NCI-H1930 (cell line): ENCODE measurements around the gene TASOR2.

Experiments used
- DNase-seq, 2 experiments: peaks; one replicate each; lab custom pipeline; 2025; lab: John Stamatoyannopoulos, UW

The TASOR2 gene

DNA sequence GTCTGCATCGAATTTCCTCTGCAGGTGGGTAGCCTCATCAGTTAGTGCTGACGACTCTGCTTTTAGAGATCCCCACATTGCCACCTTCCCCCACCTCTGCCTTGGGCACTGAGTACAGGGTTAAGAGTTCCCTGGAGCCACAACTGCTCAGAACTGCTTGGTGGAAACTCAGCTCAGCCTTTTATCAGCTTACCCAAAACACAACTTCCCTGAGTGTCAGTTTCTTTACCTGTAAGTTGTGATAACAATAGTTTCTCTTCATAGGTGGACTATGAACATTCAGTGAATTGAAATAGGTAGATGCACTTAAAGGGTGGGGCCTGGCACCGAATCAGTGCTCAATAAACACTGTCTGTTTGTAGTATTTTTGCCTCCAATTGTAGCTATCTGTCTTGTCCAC is 29.5 kb upstream of the TASOR2 start:
- DNase-seq: no peak

DNA sequence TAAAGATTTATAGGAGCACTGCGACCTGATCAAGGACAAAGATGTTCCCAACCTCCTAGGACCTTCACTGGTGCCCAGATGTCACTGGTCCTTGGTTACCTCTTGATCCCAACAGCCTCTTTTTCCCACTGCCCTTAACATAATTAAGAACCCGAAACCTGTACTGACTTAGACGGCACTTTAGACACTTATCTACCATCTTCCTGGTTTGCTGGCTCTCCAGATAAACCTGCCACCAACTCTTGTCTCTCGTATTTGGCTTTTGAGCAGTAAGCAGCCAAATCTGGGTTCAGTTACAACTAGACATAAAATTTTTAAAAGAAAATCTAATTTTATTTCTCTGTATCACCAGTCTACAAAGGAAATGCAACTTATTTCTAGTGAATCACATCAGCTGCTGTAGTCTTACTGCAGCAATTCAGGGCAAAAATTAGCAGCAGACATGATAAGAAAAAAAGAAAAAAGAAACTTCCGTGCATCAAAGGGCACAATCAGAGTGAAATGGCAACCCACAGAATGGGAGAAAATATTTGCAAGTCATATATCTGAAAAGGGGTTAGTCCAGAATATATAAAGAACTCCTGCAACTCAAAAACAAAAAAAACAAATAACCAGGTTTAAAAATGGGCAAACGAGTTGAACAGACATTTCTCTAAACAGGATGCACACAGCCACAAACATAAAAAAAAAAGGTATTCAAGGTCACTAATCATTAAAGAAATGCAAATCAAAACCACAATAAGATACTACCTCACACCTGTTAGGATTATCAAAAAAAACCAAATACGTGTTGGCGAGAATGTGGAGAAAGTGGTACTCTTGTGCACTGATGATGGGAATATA is 27.7 kb upstream of the TASOR2 start:
- DNase-seq: no peak

DNA sequence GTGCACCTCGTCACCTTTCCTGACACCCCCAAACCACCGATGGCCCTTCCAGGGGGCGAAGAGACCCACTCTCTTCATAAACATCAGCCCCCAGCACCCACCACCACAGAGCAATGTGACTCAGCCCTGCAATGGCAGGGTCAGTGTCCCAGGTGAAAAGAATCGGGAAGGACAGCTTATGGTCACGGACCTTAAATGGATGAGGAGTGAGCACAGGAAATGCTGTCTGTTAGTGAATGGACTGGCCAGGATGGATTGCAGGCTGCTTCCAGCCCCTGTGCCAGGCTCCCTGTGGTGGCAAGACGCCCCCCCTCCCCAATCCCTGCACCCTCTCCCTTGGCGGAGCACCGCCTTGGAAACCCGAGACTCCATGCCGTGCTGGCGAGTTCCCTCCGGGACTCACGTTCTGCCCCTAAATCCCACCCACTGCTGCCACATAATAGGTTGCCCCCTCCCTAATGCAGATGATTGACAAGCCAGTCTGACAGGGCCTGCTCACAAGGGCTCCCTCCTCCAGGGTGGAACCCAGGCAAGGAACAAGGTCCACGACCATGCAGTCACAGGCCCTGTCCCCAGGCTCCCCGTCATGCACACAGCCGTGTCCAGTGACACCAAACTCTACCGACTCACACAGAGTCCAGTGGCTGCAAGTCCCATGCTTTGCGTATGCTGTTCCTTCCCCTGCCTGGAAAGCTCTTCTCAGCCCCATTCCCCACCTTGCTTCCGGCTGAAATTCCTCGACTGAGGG is 25.6 kb upstream of the TASOR2 start:
- DNase-seq: no peak

DNA sequence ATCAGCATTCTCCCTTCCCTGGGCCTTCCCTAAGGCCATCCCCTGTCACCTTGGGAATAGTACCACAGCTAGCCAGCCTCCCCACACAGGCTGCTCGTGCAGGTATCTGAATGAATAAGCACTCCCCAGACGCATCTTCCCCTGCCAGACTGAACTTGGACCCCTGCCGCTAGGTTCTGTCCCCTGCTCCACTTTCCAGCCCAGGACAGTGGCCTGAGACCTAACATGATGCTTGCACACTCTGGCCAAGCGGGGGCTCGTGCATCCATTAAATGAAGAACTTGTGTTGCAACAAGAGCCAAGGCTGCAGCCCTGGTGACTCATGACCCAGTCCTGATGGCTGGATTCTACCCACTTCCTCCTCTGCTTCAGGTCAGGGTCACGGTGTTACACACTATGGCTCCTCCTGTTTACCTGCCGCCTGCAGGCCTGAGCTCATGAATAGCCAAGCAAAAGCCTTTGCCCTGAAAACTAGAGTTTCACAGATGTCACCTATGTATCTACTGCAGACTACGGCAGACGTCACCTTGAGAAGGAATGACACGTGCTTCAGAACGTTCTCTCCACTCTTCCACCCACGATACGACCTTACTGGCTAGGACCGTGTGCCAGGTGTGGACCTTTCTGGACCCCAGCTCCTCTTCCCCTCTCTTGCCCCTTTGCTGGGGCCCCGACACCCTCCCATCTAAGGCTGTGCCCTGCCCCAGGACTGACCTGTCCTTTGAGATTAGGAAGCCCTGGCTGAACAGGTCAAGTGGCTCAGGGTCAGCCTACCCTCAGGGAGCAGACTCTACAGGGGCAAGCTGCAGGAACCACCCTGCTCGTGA is 24.7 kb upstream of the TASOR2 start:
- no peak for DNase-seq

DNA sequence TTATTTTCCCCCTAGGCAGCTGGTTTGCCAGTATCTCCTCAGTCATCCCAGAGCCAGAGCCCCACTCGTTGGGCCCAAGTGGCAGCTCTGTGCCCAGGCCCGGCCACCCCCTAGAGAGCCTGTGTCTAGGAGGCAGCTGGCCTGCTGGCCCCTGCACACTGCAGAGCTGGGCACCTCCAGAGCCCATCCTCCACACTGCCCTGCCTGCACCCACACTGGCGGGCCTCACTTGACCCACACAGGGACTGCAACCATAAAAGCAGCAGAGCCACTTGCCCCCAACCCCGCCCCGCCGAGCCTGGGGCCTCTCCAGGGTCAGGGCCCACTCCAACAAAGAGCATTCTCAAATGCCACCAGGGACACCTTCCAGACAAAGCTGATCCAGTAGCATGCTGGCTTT is 23.6 kb upstream of the TASOR2 start:
- DNase-seq: no peak

DNA sequence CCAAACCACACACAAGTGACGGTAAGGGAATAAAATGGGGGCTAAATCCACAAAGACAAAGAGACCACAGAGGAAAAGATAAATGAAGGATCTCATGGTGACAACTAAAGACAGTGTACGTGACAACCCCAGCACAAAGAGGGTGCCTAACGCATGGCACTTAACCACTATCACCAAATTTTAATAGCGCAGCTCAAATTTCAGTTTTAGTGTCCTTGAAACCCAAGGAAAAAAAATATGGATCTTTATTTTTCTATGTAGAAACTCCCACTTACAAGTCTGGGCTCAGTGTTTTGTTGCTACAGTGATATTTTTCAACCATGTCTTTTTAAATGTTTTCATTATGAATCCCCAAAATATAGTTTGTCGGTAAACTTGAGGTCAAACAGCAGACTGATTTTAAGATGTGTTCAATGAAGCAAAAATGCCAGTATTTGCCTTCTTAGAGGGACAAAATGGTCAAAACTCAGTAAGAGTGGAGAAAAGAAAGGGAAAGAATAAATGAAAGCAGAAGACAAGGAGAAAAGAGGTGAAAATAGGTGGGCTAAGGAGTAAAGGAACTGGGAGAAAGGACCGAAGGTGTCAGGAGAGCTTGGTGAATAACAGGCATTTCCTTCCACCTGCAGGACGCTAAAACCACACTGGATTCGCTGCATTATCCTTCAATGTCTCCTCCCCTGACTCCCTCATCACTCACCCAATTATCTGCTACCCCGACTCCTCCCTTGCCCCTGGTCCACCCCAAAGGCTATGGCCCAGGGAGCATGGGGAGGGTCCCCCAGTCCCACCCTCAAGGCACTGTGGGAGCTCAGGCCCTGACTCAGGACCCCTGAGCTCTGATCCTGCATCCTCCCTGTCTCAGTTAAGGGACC is 21.7 kb upstream of the TASOR2 start:
- DNase-seq: no peak

DNA sequence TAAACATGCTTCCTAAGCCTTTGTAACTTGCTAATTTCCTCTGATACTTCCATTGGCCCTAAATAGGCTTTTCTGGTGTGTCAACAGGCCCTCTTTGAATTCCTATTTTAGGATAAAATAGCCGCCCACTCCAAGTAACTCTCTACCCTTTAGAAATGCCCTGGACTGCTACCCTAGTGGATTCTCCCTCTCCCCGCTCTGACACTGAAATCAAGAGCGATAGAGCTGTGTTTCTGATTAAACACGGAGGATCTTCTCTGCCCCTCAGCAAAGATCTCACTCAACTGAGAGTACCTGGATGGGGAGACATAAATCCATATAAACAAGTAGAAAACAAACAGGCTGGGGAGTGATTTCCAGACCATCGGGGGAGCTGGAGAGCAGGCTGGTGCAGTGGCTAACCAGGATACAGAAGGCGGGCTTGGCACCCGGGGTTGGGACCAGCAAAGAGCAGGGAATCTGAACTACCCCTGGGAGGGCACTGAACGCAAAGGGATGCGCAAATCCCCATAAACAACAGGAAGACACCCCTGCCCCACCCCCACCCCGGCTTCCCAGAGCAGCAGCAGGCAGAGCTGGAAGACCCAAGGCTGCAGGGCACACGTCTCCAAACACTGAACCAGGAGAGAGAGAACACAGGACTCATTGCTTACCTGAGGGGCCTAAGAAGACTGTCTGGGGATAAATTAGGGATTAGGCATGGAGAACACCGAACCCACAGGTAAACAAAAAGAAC is 20.8 kb upstream of the TASOR2 start:
- no peak for DNase-seq

DNA sequence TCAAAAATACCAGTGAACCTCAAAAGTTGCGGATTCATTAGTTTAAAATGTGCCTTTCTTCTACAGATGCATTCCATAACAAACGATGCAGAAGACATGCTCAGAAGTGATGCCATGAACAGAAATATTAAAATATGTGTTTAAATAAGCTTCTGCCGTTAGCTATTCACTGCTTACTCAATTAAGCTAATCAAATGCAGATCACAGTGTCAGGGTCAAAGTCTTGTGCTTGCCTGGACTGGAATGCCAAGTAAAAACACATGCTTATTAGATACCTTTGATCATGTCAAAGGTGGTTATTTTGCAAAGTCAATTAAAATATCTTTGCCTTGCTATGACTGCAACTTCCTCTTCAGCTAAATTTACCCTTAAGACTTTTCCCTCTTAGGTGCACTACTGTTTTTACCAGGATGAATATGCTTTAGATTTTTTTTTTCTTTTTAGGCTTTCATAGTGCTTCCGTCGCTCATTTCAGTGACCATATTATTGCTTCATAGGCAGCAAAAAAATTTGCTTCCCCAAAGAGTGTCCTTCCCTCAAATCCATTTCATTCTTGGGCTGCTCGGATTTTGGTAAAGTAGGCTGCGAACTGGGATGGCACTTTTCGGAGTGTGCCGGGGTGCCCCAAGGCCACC is 19.1 kb upstream of the TASOR2 start:
- no peak for DNase-seq

DNA sequence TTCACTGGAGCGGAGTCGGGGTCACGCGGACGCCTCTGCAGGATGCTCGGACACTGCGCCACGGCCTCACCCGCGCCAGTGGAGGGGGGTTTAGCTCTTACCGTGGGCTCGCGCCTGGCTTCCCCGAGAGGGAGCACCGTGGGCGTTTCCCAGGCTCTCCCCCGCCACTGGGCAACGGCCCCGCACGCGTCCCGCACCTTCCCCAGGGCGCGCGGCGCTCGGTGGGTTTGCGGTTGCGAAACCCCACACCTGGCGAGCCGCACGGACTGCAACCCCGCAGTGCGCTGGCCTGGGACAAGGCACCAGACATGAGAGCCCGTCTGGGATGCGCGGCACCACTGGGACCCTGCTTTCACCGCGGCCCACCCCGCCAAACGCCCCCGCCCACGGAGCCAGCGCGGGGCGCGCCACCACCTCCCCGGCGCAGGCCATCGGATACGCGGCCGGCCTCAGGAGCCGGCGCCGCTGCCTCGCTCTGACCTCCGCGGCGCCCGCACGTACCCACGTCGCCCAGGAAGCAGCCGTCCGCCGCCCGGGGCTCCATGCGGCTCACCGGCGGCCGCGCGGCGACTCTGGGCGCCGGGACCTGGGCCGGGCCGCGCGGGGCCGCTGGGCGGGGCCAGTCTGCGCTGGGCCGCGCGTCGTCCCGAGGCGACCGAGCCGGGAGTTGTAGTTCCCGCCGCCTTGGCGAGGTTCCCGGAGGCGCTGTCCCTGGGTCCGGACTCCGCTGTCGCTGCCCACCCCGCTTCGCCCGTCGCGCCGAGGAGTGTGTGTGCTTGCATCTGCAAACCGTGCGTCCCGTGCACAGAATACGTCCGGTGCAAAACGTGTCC is 18.4 kb upstream of the TASOR2 start, which contains the start of gene ASB13:
TSS of gene ASB13 (minus strand) at position 588 of the 833 bp plus-strand sequence. CDS start at position 544, 44 bp downstream.
- DNase-seq: no peak

DNA sequence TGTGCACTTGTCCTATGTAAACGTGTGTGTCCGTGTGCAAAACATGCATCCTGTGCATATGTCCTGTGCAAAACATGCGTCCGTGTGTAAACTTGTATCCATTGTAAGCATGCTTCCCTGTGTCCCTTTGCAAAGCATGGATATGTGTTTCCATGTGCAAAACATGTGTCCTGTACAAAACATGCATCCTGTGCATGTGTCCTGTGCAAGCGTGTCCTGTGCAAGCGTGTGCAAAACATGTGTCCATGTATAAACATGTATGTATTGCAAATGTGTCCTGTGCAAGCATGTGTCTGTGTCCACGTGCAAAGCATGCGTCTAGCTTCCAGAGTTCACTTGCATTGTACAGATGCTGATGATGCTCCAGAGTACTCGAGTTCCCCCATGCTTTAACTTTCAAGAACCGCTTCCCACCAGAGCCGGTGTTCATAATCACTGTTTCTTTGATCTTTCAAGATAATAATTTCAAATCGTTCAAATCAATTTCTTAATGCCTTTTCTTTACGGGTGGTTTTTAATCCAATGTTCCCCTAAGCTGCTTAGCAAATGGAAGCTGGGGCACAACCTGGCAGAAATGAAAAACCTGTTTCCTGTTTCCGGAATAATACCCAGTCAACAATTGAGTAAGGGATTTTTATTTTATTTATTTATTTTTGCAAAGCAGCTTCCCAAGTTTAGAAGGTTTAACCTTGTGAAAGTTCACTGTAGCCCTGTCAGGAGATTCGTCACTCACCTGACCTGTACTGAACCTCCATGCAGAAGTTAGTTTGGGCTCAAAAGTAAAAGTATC is 17.6 kb upstream of the TASOR2 start:
- DNase-seq: no peak

DNA sequence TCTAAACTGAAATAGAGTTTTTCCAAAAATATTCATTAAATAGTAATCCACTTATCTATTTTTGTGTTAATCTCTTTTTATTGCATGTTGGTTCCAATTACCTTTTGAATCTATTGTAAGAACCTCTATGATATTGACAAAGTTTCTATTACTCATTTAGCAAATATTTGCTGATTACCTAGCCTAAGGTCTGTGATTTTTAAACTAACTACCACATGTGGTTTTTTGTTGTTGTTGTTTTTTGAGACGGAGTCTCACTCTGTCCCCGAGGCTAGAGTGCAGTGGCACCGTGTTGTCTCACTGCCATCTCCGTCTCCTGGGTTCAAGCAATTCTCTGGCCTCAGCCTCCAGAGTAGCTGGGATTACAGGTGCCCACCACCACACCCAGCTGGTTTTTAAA is 16.2 kb upstream of the TASOR2 start:
- no peak for DNase-seq

DNA sequence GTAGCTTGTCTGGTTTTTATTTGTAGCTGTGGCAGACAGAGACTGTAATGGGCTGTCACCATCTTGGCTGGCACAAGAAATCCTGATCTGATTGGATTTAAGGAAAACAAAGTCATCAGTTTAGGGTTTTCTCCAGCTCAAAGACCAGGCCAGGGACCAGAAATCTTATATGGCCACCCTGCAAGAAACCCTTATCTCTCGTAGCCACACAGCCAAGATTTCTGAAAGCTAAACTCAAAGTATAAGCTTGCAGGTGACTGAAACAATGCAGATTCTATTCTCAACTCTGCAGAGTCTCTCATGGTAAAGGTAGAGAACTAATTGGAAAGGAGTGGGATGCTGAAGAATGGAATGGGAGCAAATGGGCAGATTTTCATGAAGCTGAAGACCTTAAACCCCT is 15.0 kb upstream of the TASOR2 start:
- no peak for DNase-seq

DNA sequence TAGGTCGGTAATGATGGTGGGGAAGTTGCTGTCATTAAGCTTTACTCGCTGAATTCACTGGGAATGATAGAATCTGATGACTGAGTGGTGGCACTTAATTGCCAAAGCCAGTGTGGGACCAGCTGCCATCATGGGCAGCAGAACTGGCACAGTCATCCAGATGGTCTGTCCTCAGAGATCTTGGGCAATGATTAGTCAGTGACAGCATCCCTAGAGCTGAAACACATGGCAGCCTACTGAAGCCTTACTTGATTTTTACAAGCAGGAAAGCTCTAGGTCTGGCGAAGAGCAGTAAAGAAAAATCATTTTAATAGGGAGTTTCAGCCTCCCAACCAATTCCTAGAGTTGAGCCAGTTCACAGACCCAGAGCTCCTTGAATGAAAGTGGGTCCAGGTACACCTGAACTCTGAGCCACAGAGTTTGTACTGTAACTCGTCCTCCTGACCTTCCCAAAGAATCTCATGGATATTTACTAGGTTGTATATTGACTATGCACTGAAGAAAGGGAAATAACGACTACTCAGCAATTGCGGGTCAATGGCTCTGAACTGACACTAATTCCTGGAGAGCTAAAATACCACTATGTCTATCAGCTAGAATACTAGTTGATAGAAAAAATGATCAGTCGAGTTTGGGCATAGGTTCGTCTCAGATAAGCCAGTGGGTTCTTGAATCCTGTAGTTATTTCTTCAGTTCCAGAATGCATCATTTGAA is 13.8 kb upstream of the TASOR2 start:
- no peak for DNase-seq

DNA sequence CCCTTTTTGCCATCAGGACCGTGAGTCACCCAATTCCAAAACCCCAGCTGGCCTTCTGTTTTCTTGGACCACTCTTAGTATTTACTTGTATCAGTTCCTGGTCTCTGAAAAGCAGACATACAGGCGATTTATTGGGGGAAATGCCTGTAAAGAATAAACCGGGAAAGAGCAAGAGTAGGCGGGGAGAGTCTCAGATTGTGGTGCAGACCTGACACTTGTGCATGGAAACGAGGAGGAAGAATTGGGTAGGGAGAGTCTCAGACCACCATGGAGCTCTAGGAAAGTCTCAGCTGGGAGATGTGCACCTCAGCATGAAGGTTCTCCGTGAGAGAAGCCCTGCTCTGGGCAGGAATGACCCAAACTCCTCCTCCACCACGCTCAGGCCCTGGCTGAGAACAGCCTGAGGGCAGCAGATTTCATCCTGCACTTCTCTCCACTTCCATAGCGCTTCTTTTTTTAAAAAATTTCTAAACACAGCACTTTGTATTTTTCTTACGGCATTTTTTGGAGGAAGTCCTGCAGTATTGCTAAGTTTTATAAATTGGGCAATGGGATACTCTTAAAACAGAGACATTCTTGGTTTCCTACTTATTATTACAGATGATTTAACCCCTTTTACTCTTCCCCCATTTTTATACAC is 6.1 kb upstream of the TASOR2 start:
- no peak for DNase-seq

DNA sequence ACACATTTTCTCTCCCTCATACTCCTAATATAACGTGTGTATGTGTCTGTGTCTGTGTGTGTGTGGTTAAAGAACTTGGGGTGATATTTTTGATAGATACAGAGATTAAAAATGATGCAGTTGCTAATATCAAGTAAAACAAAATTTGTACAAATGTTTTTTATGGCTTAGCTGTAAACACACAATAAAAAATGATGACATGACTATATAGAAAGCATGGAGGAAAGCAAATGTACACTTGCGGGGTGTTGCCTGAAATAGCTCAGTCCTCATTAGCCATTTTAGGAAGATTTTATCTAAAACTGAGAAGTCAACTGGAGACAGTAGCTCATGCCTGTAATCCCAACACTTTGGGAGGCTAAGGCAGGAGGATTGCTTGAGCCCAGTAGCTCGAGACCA is 5.6 kb upstream of the TASOR2 start:
- no peak for DNase-seq

DNA sequence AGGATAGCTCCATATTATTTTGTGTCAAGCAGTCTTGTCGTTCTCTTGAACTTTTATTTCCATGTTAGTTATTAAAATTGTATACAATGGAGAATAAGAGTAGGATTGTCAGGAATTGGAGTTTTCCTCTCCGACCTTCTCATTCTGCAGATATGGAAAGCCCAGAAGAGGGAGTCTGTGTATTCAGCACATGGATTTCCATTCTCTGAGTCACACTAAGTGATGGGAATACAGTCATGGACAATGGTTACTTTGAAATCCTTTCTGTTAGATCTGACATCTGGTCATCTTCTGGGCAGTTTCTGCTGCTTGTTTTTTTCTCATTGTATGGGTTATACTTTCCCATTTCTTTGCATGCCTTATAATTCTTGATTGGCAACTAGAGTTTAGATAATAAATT is 5.0 kb upstream of the TASOR2 start:
- DNase-seq: no peak

DNA sequence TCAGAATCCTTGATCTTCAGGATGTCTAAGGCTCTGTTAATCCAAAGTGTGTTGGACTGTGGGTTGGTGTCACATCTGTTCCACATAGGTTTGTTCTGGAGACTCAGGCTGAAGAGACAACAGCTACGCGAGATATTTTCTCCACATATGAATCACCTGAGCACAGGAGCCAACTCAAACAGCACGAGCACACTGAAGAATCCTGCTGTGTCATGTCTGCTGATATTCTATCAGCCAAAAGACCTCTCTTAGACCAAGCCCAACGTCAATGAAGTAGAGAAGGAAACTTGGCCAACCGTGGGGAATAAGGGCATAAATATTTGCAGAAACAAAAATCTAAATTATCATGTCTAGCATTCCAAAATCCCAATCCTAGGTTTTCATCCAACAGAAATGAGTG is 2.7 kb upstream of the TASOR2 start:
- DNase-seq: no peak
